Measurements from ENCODE around the gene PRKCH.

The PRKCH gene

DNA sequence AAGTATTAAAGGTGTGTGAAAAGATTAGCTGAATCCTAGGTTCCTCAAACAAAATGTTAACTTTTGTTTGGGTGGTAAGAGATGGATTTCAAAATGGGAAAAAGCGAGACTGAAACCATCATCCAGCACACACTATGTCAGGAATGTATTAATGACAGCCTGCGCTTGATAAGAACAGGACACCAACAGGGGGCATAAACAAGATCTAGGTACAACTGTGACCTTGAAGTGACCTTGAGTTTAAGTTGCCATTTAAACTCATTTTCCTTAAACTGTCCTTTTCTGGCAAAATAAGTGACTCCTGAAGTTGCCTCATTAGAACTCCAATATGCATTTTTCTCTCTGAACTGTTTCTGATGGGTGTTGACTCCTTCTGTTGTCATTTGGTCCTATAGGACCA is 17.1 kb downstream of the PRKCH start:
- no peak for DNase-seq (ENCODE audit: low spot score)

DNA sequence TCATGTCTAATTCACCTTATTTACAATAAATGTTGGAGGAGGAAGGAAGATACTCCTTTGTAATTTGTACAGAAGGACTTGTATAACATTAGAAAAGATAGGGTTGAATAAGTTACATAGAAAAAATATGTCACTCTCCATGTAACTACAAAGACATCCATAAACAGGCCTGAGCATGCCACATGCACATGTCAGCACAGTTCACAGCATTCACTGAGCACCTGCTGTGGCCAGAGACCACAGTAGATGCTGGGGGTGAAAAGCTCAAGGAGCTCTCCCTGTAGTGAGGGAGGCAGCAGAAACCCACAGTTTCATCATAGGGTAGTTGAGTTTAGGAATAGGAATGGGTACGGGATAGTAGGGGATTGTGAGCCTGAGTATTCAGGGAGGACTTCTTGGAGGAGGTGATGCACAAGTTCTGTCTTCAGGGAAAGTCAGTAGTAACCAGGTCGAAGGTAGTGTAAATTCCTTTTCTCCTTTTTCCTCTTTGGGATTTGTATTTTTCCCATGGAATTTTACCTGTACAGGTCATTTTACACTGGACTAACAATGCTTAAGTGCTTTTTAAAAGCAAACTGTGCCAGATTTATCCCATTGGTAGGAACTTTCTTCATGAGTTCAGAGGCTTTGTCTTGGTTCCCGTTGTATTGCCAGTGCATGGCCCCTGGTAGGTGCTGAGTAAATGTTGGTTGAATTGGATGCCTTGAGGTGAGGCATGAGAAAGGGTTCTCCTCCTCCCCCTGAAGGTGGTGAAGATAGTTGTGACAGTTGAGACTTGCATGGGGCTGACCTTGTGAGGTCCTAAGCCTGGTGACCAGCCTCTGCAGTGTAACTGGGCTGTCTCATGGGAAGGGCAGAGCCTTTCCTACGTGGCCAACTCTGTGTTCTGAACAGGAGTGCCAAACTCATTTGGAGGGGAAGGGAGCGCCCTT is 20.2 kb downstream of the PRKCH start:
- DNase-seq (ENCODE audit: low spot score) = no peak

DNA sequence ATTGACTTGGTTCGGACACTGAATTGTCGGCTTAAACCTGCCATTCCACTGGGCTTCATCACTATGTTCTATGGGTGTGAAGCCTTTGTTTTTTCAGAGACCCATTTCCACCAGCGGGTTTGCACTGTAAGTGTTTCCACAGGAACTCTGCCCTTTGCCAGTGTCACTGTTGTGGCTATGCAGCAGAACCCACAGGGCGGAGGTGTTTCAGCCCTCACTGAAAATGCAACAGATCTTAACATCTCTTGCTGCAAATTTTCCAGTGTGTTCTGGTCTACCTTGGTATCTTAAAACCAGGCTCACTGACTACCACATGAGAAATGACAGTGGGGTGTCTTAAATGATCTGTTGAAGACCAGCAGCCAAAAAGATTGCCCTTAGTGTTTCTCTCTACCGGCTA is 21.1 kb downstream of the PRKCH start:
- no peak for DNase-seq (ENCODE audit: low spot score)

DNA sequence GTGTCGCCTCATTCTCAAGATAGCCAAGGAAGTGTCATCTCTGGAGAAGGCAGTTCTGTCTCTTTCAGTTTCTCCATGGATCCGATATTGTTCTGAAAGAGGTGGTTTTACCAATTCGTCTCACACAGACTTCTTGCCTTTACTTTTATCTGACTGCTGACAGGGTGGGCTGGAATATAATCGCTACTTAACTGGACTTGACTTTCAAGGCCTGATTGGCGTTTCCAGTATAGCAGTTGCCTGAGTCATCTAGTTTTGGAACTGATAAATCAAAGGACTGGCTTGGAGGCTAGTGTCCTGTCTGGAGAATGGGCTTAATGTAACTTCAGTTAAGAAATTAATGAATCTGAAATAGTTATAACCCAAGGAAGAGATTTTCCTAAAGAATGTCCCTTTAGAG is 21.6 kb downstream of the PRKCH start:
- no peak for DNase-seq (ENCODE audit: low spot score)

DNA sequence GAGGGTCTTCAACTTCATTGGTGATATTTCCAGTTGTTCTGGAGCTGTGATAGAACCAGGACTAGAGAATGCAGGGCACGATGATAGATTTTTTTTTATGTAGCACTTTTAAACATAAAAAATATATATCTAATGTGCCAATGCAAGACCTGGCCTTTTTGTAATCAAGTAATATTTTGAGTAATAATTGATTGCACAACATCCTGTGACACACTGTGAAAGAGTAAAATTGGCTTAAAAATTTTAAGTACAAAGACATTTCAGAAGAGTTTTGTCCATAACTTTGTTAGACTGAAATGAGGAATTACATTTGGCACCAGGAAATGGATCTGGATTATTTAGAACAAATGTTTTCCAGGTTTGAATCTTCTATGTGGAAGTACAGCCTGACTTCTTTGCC is 22.1 kb downstream of the PRKCH start:
- DNase-seq (ENCODE audit: low spot score) = no peak

DNA sequence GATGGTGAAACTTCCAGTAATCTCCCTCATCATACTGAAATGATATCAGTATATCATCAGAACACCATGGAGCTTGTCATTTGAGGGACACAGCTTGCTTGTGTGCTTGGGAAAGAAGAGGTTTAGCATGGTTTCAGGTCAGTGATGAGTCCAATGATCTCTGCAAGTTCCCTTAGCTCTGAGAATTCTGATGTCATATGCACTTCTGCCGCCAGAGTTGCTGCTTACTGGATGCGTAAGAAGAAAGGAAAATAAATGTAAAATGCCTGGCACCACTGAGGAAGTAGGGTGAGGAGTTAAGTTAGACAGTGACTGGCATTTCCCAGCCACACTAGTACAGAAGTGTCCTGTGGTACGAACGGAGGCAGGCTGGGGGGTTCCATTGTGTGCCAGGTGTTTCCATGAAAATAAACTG is 22.6 kb downstream of the PRKCH start:
- no peak for DNase-seq (ENCODE audit: low spot score)

DNA sequence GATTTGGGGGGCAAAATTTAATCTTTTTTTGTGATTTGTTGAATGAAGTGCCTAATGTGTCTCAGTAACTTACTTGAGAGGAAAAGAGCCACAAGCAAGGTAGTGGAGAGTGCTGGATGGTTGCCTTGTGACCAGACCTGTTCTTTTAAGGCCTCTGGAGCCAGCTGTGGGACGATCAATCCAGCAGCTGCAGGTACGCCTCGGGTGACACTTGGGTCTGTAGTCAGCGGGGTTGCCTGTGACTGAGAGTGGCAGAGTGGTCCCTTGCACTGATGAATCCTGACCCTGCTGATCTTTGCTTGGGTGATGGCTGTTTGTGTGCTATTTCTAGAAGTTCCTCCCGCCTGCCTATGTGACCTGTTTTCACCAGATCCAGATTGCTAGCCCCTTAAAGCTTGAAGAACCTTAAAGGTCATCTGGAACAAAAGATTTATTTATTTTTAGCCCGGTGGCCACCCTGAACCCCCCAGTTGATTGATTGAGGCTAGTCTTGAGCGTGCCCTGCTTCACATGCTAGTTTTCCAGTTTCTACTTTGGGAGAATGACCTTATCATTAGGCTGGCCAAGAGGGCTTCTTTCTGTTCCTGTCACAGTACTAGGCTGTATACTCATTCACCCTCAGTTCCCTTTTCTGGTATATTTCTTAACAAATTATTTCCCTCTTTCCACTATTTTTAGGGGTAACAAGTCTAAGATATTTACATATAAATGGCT is 23.2 kb downstream of the PRKCH start:
- DNase-seq (ENCODE audit: low spot score) = no peak

DNA sequence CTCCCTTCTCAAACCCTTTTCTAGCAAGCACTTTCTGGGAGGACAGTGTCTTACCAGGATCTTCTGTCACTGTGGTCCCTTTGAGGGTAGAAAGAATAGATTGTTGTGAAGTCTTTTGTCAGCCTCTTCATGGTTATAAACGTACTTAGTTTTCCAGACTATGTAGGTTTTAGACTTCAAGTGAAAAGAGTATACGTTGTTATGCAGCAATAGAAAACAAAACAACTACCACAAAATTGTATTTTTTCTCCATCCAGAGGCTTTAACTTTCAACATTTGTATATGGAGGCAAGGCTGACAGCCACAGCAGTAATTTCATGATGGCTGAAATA is 23.7 kb downstream of the PRKCH start:
- no peak for DNase-seq (ENCODE audit: low spot score)

DNA sequence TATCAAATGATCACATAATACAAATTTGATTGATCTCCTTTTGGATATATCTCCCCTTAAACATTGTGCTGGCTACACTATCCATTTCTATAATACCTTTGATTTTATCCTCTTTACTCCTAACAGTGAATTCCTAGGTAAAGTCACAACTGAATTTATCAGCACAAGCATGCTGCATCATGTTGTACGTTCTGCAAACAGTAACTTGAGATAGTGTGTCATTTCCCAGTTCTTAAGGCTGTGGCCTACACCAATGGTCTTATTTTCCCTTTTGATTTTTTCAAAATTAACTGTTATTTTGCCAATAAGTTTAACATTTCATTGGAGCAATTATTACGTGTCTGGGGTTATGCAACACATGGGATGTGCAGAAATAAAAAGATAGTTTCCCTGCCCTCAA is 24.8 kb downstream of the PRKCH start:
- DNase-seq (ENCODE audit: low spot score) = no peak

DNA sequence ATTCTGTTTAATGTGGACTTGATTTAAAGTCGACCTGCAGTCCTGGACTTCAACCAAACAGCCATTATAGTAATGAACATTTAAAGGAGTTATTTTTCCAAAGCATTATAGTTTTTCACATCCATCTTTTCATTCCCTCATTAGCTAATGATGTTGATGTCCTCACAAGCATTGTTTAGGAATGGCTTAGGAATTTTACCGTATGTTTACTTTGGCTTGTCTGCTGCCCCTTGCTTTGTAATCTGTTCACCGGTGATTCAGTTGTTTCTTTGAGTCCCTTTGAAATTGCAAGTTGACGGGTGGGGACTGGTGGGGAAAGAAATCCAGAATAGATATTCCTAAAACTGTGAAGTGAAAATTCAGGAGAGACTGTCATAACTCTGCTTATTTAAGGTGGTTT is 25.4 kb downstream of the PRKCH start:
- no peak for DNase-seq (ENCODE audit: low spot score)

DNA sequence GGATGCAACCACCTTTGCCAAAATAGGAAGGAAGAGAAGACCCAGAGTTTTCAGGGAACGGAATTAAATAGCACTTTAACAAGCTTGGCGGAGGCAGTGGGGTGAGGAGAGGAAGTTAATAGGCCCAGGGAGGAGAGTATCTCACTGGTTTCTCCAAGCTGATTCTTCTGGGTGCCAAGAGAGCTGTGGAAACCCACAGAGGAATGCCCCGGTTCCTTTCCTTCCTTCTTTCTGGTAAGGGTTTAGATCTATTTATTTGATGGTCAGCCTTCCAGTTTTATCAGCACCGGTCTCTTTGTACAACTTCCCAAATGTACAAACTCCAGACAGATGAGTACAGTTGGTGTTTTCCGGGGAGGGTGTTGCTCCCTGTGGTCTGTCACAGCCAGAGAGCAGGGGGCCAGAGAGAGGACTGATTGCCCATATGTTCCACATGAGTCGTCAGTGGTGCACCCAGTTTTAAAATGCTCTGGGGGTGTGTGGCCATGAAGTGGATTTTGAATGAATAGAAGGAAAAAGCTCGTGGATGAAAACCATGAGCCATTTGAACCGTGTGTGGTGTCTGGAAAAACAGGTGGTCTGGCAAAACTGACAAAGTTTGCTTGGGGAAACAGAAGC is 26.6 kb downstream of the PRKCH start:
- no peak for DNase-seq (ENCODE audit: low spot score)

DNA sequence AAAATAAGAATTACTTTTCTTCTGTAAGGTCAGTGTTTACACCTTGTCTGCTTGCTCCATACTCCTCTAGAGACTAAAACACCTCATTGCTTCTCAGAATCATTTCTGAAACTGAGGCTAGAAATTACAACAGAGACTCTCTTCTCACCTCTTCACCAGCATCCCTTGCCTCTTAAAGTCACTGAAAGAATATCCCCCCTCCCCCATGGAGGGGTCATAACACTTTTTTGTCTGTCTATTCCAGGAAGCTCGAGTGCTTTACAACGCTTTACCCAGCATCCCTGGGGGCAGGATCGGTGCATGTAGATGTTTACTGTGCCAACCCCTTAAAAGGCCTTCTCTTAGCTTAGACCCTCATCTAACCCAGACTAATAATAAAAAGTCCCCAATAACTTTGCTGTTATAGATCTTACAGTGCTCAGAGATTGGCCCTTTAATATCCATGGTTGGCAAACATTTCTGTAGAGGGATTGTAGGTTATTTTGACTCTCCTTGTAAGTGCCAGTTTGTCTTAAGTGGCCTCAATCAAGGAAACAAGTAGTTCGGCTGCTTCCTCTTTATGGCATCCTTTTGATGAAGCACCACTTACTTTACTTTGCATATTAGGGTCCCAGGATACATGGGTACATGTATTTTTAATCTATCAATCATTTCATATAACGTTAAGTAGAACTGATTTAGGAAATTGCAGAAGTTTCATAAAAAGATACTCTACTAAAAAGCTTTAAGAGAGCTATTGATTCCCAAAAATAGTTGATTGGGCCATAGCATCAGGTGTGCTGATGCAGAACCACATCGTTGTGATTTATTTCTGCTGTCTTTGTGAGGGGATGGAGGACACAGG is 29.3 kb downstream of the PRKCH start:
- no peak for DNase-seq (ENCODE audit: low spot score)

DNA sequence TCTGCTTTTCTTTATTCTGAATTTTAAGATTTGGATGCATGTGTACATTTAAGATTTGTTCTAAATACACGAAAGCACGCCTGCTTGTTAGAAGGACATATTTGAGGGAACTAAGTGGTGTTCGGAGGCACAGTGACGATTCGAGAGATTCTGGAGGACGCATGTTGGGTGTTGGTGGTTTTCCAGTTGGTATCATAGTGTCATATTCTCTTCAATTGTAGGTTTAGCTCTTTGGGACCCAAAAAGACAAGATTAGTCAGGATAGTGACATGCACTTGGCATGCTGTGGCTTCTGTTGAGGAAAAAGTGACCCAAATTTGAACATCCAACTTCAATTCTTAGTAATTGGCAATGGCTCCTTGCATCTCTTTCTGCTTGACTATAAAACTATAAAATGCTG is 30.1 kb downstream of the PRKCH start:
- DNase-seq (ENCODE audit: low spot score) = no peak

DNA sequence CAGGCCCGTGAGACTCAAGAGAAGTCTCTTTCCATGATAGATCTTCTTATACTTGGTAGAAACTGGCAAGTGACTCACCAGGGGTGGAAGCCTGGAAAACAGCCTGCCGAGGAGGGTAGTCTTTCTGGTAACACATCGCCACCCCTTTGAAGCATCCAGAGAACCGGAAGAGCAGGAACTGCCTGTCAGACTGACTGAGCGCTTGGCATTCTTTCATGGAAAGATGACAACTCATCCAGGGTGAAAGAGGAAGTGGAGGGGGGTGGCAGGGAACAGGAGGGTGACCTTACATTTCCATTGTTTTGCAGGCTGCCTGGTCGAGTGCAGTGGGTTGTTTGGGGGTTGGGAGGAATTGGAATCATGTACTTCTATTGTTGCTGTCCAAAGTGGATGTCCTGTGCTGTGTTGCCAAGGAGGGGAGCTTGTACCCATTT is 34.5 kb downstream of the PRKCH start:
- DNase-seq (ENCODE audit: low spot score) = peak; percentile 8

DNA sequence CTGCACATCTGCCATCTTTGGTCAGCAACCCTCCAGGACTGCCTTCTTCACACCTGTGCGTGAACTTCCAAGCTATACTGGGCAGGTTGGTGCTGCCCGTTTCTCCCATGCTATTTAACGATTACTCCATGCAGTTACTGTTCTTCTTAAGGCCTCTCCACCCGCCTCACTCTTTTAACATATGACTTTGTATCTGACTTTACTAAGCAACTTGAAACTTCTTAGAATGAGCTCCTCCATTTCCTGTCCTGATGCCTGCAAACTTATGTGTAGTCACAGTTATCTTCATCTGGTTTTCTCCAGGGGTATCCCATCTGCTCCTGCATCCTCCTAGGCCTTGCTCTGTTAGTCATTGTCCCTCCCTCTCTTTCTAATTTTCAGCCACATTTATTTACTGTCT is 35.7 kb downstream of the PRKCH start:
- DNase-seq (ENCODE audit: low spot score) = no peak

DNA sequence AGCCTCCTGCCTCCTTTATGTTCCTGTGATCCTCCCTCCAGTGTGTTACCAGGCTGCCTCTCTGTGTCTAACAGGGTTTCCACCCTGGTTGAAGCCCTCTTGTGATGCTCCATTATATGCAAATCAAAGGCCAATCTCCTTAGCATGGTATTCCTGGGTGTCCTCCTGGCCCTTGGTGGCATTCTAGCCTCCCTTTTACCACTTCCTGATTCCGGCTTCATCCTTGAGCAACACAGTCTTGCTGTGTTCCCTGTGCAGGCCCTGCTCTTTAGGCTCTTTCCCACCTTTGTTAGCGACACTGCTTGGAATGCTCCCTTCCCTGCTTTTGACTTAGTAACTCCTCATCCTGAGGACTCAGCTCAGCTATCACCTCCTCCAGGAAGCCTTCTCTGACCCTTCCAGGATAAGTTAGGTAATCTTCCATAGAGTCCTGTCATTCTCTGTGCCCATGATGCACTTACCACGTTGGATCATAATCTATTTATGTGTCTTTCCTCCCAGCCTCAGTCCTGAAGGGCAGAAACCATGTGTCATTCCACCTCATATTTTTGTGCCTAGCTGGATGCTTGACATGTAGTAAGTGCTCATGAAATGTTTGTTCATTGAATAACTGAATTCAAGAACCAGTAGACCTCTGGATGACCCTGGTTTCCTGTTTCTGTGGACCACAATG is 37.3 kb downstream of the PRKCH start:
- DNase-seq (ENCODE audit: low spot score) = no peak

DNA sequence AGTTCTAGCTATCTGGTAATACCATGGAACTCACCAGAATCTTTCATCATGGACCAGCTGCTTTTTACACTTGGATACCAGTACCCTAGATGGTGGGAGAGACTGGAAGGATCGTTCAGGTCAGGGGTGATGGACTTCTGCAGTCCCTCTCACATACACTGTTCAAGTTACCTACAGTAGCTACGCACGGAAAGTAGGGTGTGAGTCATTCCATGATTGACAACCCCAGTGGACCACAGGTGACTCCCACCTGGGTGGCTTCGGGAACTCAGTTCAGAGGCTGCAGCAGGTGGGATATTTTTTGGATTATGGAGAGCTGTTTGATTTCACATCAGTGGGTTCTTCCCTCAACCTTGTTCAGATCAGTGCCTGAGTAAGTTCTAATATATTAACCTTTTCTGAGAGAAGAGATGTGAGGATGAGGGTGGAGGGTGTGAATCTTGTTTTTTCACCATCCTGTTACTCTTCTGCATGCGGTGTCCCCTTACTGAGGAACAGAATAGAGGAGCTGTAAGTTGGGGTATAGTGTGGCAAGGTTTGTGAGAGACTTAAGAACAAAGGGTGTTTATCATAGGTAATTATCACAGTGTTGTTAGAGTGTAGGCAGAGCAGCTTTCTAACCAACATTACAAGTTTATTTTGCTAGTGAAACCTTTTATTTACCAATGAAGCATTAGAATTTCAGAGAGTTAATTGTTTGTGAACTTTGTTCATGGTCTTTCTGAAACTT is 39.6 kb downstream of the PRKCH start:
- DNase-seq (ENCODE audit: low spot score) = no peak

DNA sequence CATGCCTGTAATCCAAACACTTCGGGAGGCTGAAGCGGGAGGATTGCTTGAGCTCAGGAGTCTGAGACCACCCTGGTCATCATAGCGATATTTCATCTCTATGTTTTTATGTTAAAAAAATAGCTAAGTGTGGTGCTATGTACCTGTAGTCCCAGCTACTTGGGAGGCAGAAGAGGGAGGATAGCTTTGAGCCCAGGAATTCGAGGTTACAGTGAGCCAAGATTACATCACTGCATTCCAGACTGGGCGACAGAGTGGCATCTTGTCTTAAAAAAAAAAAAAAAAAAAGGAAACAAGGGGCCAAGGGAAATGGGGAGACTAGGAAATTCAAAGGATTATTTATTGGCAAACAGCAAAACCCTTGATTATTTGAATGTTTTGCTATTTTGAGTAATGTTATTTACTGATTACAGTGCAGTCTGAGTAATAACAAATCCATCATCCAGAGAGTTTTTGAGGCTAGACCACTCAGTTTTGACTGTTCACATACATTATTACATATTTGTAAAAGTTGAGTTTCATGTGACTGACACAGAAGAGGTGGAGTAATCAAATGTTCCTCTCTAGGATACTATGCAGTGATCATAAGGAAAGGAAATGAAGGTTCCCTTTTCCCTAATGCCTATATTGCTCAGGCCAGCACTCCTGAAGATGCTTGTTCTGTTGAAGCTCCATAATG is 40.8 kb downstream of the PRKCH start:
- DNase-seq (ENCODE audit: low spot score) = no peak

DNA sequence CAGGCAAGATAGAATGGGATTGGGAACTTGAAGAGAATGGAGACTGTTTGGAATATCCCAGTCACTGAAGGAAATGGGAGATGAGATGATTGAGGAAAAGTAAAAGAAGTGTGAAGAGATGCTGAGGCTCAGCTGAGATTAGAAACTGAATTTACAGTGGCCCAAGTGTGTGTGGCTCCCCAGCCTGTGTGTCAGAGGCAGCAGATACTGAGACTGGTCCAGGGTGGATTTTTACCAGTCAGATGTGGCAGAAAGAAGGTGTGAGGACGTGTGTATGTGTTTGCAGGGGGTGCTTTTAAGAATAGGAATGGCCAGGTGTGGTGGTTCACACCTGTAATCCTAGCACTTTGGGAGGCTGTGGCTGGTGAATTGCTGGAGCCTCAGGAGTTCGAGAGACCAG is 42.9 kb downstream of the PRKCH start:
- DNase-seq (ENCODE audit: low spot score) = no peak

DNA sequence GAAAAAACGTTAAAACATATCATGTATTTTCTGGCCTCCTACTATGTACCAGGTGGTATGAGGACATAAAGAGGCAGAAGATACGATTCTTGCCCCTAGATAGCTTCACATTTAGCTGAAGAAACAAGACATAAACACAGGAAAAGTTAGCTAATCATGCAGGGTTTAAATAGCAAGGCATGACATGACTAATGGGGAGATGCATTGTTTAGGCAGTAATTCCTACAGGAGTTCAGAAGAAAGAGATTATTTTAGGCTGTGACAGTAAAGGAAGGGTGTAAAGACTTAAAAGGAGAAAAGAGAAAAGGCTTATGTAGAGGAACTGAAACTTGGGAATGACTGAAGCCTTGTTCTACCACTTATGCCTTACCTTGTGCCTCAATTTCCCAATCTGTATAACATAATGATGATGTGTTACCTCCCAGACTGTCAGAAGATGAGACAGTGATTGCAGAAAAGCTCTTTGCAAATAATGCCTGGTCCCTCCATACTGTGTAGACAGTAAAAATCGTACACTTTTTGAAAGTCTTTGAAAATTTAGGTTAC is 44.4 kb downstream of the PRKCH start:
- no peak for DNase-seq (ENCODE audit: low spot score)

Data from GM03348 (cell line).